AG09319 (cell line): ENCODE measurements around the gene FOXB1.

Experiments
- DNase-seq: peaks from one replicate; pipeline ENCODE4 v3.0.0-alpha.2; 2010; ENCODE audit warnings: low read depth; ENCODE audit errors: extremely low read depth
- CTCF ChIP-seq: IDR thresholded peaks from 2 replicates; pipeline ENCODE4 v1.5.1; 2011; ENCODE audit warnings: low read depth, mild to moderate bottlenecking, inconsistent platforms, low read length, moderate library complexity

The FOXB1 gene

GRCh38 chr15:60003243-60004008 is 685 bp upstream of the FOXB1 start:
- no peak for TF ChIP-seq CTCF
- DNase-seq: no peak

DNA sequence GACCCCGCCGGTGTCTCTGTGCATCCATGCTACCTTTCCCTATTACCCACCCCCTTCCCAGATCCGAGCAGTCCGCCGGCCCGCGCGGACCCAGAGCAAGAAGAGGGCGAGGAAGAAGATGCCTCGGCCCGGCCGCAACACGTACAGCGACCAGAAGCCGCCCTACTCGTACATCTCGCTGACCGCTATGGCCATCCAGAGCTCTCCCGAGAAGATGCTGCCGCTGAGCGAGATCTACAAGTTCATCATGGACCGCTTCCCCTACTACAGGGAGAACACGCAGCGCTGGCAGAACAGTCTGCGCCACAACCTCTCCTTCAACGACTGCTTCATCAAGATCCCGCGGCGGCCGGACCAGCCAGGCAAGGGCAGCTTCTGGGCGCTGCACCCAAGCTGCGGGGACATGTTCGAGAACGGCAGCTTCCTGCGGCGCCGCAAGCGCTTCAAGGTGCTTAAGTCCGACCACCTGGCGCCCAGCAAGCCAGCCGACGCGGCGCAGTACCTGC is 788 bp downstream of the FOXB1 start:
- no peak for TF ChIP-seq CTCF
- no peak for DNase-seq

DNA sequence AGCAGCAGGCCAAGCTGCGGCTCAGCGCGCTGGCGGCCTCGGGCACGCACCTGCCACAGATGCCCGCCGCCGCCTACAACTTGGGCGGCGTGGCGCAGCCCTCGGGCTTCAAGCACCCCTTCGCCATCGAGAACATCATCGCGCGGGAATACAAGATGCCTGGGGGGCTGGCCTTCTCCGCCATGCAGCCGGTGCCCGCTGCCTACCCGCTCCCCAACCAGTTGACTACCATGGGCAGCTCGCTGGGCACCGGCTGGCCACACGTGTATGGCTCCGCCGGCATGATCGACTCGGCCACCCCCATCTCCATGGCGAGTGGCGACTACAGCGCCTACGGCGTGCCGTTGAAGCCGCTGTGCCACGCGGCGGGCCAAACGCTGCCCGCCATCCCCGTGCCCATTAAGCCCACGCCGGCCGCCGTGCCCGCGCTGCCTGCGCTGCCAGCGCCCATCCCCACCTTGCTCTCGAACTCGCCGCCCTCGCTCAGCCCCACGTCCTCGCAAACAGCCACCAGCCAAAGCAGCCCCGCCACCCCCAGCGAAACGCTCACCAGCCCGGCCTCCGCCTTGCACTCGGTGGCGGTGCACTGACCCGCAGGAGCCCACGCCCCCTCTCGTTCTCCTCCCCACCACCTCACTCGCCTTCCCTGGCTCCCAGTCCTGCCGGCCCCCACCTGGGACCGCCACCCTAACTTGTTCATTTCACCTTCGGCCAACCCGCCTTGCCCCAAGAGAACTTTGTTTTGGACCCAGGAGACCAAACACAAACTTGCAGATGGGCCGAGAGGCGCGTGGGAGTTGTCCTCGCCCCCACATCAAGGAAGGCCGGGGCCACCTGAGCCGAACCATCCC is 1.5 kb downstream of the FOXB1 start:
- DNase-seq: no peak
- no peak for TF ChIP-seq CTCF

DNA sequence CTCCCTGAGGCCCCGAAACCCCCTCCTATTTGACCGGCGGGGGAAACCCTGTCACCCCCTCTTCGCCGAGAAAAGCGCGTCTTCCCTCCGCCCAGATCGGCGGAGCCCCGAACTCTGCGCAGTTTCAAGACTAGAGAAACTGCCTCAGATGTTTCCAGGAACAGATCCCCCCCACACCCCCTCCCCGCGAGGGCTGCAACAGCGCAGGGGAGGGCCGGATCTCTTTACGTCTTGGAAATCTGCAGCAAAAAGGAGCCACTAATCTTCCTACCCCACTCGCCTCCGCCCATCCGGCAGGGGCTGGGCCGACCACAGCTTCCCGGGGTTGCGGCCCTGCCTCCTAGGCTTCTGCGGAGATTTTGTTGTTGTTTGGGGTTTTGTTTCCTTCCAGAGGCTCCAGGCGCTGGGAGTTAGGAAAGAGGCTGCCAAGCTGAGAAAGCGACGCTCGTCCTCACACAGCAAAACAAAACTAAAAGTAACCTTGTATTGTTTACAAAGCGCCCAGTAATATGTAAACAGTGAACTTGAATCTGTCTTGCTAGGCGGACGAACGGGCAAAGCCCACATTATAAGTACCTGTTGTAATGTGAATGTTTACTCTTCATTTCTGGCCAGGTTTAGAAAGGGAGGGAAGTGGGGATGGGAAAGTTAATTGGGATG is 2.2 kb downstream of the FOXB1 start:
- no peak for TF ChIP-seq CTCF
- DNase-seq: no peak

DNA sequence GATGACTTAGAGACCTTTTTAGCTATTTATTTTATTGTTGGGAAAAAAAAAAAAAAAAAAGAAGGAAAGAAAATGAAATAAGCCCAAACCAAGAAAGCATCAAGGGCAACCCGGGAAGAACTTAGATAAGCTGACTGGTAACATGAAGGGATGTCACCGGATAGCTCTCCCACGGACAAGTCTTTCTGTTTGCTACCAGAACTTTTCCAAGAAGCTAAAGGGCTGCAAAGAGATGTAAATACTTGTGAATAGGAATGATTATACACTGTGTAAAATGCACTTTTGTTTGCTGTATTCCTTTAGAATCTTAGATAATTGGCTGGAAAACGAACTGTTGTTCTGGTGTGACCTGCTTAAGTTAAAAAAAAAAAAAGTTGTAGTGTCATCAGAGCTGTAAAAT is 2.8 kb downstream of the FOXB1 start:
- DNase-seq: no peak
- TF ChIP-seq CTCF: no peak

GRCh38 chr15:60009124-60009960 is 5.2 kb downstream of the FOXB1 start:
- DNase-seq: no peak
- TF ChIP-seq CTCF: no peak
